NCI-H1105 treated with DMSO at 0.1 percent for 48 hours (cell line): ENCODE data around the gene TRIM49B.
"Not testable (repeated sequence)": the region's sequence is repeated elsewhere in the genome, so short reads cannot be mapped to it uniquely, and the experiment has no call there.

Experiments
- DNase-seq: peaks from one replicate; lab custom pipeline; 2025; lab: John Stamatoyannopoulos, UW

The TRIM49B gene, protein sequence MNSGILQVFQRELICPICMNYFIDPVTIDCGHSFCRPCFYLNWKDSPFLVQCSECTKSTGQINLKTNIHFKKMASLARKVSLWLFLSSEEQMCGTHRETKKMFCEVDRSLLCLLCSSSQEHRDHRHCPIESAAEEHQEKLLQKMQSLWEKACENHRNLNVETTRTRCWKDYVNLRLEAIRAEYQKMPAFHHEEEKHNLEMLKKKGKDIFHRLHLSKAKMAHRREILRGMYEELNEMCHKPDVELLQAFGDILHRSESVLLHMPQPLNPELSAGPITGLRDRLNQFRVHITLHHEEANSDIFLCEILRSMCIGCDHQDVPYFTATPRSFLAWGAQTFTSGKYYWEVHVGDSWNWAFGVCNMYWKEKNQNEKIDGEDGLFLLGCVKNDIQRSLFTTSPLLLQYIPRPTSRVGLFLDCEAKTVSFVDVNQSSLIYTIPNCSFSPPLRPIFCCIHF

DNA sequence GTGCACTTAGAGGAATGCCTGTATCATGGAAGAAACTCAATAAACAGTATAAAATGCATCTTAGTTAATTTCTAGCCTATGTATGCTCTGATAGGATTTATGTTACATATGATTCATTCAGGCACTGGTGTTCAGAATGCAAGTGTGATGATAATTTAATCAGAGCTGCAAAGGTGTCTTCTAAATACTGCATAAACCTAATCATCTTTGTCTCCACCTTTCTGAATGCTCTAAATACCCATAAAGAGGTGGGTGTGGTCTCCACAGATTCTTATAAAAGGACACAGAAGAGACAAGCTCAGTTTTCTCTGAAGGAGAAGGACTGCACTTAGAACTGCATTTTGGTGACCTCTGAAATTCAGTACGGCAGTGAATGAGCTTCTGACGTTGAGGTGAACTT lies at the start of gene TRIM49B:
Gene TRIM49B (plus strand): TSS at position 301 of the 400 bp plus-strand sequence. CDS start 2,777 bp downstream, outside the sequence.
- not testable (repeated sequence) for DNase-seq

GRCh38 chr11:48983785-48984184 lies 44.8 kb upstream of the TRIM49B start, which contains the start of gene TRIM51G:
Gene TRIM51G, minus strand, starts transcription at chr11:48983885. Its CDS starts 2,190 bp downstream, at chr11:48981695.
- not testable (repeated sequence) for DNase-seq

GRCh38 chr11:49048229-49048628 lies 19.6 kb downstream of the TRIM49B start:
- not testable (repeated sequence) for DNase-seq

GRCh38 chr11:49049821-49050220 lies 21.2 kb downstream of the TRIM49B start:
- DNase-seq: not testable (repeated sequence)

DNA sequence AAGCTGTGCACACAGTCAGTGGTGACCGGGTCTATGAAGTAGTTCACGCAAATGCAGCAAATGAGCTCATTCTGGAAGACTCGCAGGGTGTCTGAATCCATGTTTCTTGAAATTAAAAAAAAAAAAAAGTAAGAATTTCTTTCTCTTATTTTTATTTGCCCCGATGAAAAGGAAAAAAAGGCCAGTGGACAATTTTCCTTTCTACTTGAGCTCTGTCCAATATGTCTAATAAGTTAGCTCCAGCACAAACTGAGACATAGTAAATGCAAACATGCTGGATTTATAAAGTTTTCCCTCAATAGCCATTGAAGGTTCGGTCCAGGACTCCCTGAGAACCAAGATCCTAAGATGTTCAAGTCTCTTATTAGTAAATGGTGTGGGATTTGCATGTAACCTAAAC lies 30.4 kb downstream of the TRIM49B start, which contains the start of gene TRIM64C:
Gene TRIM64C (minus strand): TSS at position 101 of the 400 bp plus-strand sequence. CDS start 0 bp downstream, at position 101.
- DNase-seq: not testable (repeated sequence)

DNA sequence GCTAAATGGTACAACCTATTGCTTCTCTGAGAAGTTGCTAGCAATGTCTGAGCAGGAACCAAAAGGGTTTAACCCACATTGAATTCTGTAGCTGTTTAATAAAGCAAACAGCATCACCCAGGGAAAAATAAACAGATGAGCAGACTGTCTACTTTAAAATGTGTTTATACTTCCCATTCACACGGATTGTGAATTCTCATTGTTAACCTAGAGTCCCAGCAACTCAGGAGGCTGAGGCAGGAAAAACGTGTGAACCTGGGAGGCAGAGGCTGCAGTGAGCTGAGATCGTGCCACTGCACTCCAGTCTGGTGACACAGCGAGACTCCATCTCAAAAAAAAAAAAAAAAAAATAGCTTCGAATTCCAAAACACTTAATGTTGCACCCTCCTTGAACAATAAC lies 41.3 kb downstream of the TRIM49B start:
- not testable (repeated sequence) for DNase-seq
